SU-DHL-6 (cell line): ENCODE results near the gene PLCD1.

Experiments
- H2AFZ ChIP-seq: fragments of 200-600 bp; sonication (generic); 2 replicates; pipeline ENCODE4 v1.6.1; 2014; ENCODE audit warnings: low read depth, mild to moderate bottlenecking, moderate library complexity, mixed read lengths, antibody characterized with exemption, low read length; ENCODE audit not compliant: severe bottlenecking
- H3F3A ChIP-seq: fragments of 200-600 bp; shearing (Covaris generic); 2 replicates; pipeline ENCODE4 v1.6.0; 2016; ENCODE audit warnings: antibody characterized with exemption, mild to moderate bottlenecking; ENCODE audit not compliant: insufficient read depth
- H3K27ac ChIP-seq: fragments of 200-600 bp; sonication (generic); 2 replicates; pipeline ENCODE4 v1.5.1; 2016; ENCODE audit warnings: low read depth, mild to moderate bottlenecking, low read length, moderate library complexity, mixed read lengths
- H3K27me3 ChIP-seq: fragments of 200-600 bp; sonication (generic), shearing (Covaris generic); 2 replicates; pipeline ENCODE4 v1.6.0; 2014; ENCODE audit warnings: mild to moderate bottlenecking, low read length
- H3K36me3 ChIP-seq: fragments of 200-600 bp; sonication (generic); 2 replicates; pipeline ENCODE4 v1.6.1; 2014; ENCODE audit warnings: mild to moderate bottlenecking, low read length, mixed read lengths
- H3K4me2 ChIP-seq: fragments of 300-600, 200-600 bp; shearing (Covaris generic), sonication (generic); 2 replicates; pipeline ENCODE4 v1.6.0; 2014; ENCODE audit warnings: low read length, low read depth, mild to moderate bottlenecking; ENCODE audit not compliant: poor library complexity, severe bottlenecking
- H3K4me3 ChIP-seq: fragments of 200-600 bp; sonication (generic); 2 replicates; pipeline ENCODE4 v1.5.1; 2014; ENCODE audit warnings: antibody characterized with exemption, low read length, mild to moderate bottlenecking, mixed read lengths; ENCODE audit not compliant: insufficient read depth, poor library complexity, severe bottlenecking
- H3K79me2 ChIP-seq: fragments of 200-600 bp; sonication (generic); 2 replicates; pipeline ENCODE4 v1.6.1; 2014; ENCODE audit warnings: mild to moderate bottlenecking, low read length, moderate library complexity; ENCODE audit not compliant: insufficient read depth
- H3K9ac ChIP-seq: fragments of 200-600 bp; sonication (generic); 2 replicates; pipeline ENCODE4 v1.7.0; 2014; ENCODE audit warnings: mild to moderate bottlenecking, low read length
- H3K9me2 ChIP-seq: fragments of 200-600 bp; sonication (generic); replicated peaks from 2 replicates; pipeline ENCODE4 v1.6.1; 2014; ENCODE audit warnings: low read length; ENCODE audit not compliant: insufficient read depth
- H3K9me3 ChIP-seq: fragments of 200-600 bp; sonication (generic); 2 replicates; pipeline ENCODE4 v1.6.1; 2014; ENCODE audit warnings: low read length, mixed read lengths; ENCODE audit not compliant: insufficient read depth
- H4K20me1 ChIP-seq: fragments of 200-600 bp; sonication (generic); 2 replicates; pipeline ENCODE4 v1.6.1; 2014; ENCODE audit warnings: low read depth, mild to moderate bottlenecking, antibody characterized with exemption, low read length, moderate library complexity, mixed read lengths
- EZH2phosphoT487 ChIP-seq: fragments of 200-600 bp; sonication (generic), shearing (Covaris generic); conservative IDR thresholded peaks from 2 replicates; pipeline ENCODE4 v1.6.1; 2018; ENCODE audit warnings: mild to moderate bottlenecking, antibody characterized with exemption, low read length, moderate library complexity, mixed read lengths
- TF ChIP-seq, protein P1 (sequence below): fragments of 200-600 bp; sonication (generic); IDR thresholded peaks from one replicate; pipeline ENCODE4 v1.5.1; 2017; ENCODE audit warnings: antibody characterized with exemption, mild to moderate bottlenecking, low read length, moderate library complexity; ENCODE audit not compliant: insufficient read depth, poor library complexity, severe bottlenecking

PLCD1 gene

GRCh38 chr3:38019658-38020341, 9.6 kb downstream of the PLCD1 start:
- Histone ChIP-seq H3K4me3 (no peak overlapping the region), H3F3A (peaks cover 17% of the 10 kb centered on the region), H3K79me2 (no peaks in the 10 kb centered on the region), H3K4me2 (no peak overlapping the region), H4K20me1 (no peaks in the 10 kb centered on the region), H3K27ac (no peak overlapping the region), H3K9ac (no peak overlapping the region), H3K36me3 (no peaks in the 10 kb centered on the region), H3K27me3 (no peaks in the 10 kb centered on the region), H3K9me2 (no peaks in the 10 kb centered on the region), H2AFZ (no peak overlapping the region), H3K9me3 (no peaks in the 10 kb centered on the region)
- TF ChIP-seq EZH2phosphoT487: no peak

DNA sequence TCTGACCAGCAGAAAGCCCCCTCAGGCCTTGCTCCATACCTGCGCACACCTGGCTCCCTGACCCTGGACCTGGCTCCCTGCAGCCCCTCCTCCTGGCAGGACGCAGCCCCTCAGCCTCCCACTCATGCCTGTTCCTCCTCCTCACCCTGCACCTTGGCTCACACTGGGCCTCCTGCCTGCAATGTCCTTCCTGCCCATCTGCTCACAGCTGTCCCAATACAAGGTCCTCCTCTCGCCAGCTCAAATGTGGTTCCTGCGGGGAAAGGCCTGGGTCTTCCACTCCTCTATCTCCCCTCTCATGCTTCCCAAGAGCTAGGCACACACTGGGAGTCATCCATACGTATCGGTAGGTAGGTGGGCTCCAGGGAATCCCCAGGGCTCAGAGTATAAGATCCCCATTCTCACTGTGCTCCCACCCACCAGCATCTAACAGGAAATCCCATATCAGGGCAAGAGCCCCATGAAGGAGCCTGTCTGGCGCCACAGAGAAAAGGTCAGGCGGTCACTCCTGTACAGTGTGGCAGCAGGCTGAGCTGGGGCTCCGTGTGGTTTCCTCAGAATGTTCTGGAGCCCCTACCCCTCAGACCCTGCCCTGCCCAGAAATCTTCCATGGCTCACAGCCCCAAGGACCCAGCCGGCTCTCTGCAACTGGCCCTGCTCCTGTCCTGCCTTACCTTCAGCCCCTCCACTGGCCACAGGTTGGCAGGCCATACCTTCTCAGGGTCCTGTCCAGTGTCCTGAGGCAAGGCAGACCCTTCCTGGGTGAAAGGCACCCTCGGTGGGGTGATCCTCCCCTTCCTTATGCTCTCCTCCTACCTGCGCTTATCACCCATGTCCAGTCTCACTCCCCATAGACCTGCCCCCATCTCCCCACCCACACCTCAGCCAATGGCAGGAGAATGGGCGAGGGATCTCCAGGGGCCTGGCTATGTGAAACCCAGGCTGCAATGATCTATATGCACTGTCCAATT, 10.9 kb downstream of the PLCD1 start:
- Histone ChIP-seq H3K79me2 (no peaks in the 10 kb centered on the region), H3K36me3 (no peaks in the 10 kb centered on the region), H3F3A (peaks cover 5% of the 10 kb centered on the region; the same call in 1 of the 2 replicates), H3K9me2 (no peaks in the 10 kb centered on the region), H3K9me3 (no peaks in the 10 kb centered on the region), H3K27me3 (no peaks in the 10 kb centered on the region), H3K9ac (no peak overlapping the region), H3K4me2 (no peak overlapping the region), H4K20me1 (no peaks in the 10 kb centered on the region), H2AFZ (no peak overlapping the region), H3K27ac (no peak overlapping the region), H3K4me3 (no peak overlapping the region)
- TF ChIP-seq, protein P1, sequence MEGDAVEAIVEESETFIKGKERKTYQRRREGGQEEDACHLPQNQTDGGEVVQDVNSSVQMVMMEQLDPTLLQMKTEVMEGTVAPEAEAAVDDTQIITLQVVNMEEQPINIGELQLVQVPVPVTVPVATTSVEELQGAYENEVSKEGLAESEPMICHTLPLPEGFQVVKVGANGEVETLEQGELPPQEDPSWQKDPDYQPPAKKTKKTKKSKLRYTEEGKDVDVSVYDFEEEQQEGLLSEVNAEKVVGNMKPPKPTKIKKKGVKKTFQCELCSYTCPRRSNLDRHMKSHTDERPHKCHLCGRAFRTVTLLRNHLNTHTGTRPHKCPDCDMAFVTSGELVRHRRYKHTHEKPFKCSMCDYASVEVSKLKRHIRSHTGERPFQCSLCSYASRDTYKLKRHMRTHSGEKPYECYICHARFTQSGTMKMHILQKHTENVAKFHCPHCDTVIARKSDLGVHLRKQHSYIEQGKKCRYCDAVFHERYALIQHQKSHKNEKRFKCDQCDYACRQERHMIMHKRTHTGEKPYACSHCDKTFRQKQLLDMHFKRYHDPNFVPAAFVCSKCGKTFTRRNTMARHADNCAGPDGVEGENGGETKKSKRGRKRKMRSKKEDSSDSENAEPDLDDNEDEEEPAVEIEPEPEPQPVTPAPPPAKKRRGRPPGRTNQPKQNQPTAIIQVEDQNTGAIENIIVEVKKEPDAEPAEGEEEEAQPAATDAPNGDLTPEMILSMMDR: no peak
- TF ChIP-seq EZH2phosphoT487: no peak

DNA sequence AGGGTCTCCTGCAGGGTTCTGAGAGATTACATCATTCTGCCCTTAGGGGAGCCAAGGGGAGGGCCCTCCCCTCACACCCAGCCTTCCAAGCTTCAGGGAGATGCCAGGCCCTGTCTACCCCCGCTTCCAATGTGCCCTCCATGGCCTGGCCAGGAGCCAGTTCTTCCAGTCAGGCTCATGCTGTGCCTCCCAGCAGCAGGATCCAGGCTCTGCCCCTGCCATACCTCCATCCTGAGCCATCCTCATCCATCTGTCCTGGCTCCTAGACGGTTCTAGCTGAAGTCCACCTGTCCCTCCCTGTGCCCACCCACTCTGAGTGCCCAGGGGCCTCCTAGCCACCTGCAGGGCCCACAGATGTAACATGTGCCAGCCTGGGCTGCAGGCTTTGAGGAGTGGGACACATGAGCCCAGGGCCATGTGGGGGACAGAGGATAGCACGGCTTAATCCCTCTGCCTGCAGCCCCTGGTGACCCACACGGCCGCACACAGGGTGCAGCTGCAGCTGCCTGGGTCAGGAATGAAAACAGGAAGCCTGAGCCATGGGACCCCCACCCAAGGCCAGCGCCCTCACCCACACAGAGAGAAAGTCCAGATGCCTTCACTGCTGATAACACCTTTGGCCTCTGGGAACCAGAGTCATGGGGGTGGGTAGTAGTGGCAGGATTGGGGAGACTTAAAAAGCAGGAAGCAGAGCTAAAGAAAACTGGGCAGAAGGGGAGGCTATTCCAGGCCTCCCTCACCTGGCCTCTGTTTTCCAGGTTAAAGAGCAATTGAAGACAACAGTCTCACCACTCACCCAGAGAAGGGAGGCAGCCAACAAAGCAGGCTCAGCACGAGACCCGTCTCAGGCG, 11.8 kb downstream of the PLCD1 start:
- Histone ChIP-seq H3K9me3 (no peaks in the 10 kb centered on the region), H3K79me2 (no peaks in the 10 kb centered on the region), H3K27me3 (no peaks in the 10 kb centered on the region), H3K27ac (no peak overlapping the region), H3K9ac (no peak overlapping the region), H4K20me1 (no peaks in the 10 kb centered on the region), H2AFZ (no peak overlapping the region), H3K9me2 (no peaks in the 10 kb centered on the region), H3K36me3 (no peaks in the 10 kb centered on the region), H3K4me3 (no peak overlapping the region), H3F3A (no peaks in the 10 kb centered on the region), H3K4me2 (no peak overlapping the region)
- TF ChIP-seq, protein P1: no peak
- TF ChIP-seq EZH2phosphoT487: no peak
